T-cell (primary cell): Measurements from ENCODE around the gene DKC1. TPM values are rescaled to one million over a fixed set of nuclear protein-coding genes. Genes with fewer than 3 reads are reported as not detected.
A peak's percentile ranks its signal among the peaks of the same experiment; 100 is the strongest.

ENCODE experiments used
- ATAC-seq, 4 experiments: fragments of 200-7000 bp in 3 of 4; fragments of 150-1000 bp in 1 of 4; cut with Tn5 transposase; replicated peaks in 1 of 4; 1 replicate in 3 of 4; 2 replicates in 1 of 4; pipeline ENCODE4 v1.10.0; 2021; ENCODE audit warnings: moderate library complexity in 3 of 4, mild to moderate bottlenecking in 2 of 4, moderate number of reproducible peaks in 1 of 4
- CTCF ChIA-PET, 2 donors: fragments of 300-600 bp; sonication (Branson Sonifier 250); formaldehyde crosslinking; loops; one replicate each; lab custom pipeline; 2022; ENCODE audit warnings: antibody characterized with exemption in 2 of 2; lab: Charles Lee
- POLR2A ChIA-PET, 2 donors: fragments of 300-600 bp; sonication (Branson Sonifier 250); formaldehyde crosslinking; loops; one replicate each; lab custom pipeline; 2022; ENCODE audit warnings: antibody characterized with exemption in 2 of 2; lab: Charles Lee
- DNase-seq, 35 experiments: peaks; one replicate each; pipeline versions ENCODE4 v3.0.0 to v3.0.0-alpha.2; 2013 to 2023
- H3K27ac ChIP-seq: one replicate; pipeline ENCODE4 v1.5.1; 2013; ENCODE audit warnings: low read length
- H3K27me3 ChIP-seq, 2 experiments: replicated peaks in 1 of 2; 1 replicate in 1 of 2; 2 replicates in 1 of 2; pipeline versions ENCODE4 v1.6.1 to v1.7.0; 2013; ENCODE audit warnings: low read length in 1 of 2, mixed read lengths in 1 of 2; ENCODE audit not compliant: control insufficient read depth in 2 of 2, insufficient read depth in 2 of 2; ENCODE audit errors: extremely low read depth in 1 of 2
- H3K36me3 ChIP-seq, 2 donors: 1 replicate in 1 of 2; 2 replicates in 1 of 2; pipeline versions ENCODE4 v1.6.1 to v1.7.0; 2013; ENCODE audit warnings: low read length in 1 of 2; ENCODE audit not compliant: control insufficient read depth in 2 of 2, insufficient read depth in 1 of 2; ENCODE audit errors: extremely low read depth in 1 of 2
- H3K4me1 ChIP-seq, 2 experiments: 1 replicate in 1 of 2; 2 replicates in 1 of 2; pipeline versions ENCODE4 v1.6.1 to v1.7.0; 2013; ENCODE audit warnings: low read length in 2 of 2, mixed read lengths in 1 of 2; ENCODE audit not compliant: insufficient read depth in 2 of 2, control insufficient read depth in 1 of 2; ENCODE audit errors: extremely low read depth in 1 of 2
- H3K4me3 ChIP-seq, 2 donors: 1 replicate in 1 of 2; 2 replicates in 1 of 2; pipeline versions ENCODE4 v1.5.1 to v1.7.0; 2013; ENCODE audit warnings: mild to moderate bottlenecking in 2 of 2, low read length in 1 of 2, moderate library complexity in 1 of 2; ENCODE audit not compliant: control insufficient read depth in 1 of 2; ENCODE audit errors: extremely low read depth in 1 of 2
- H3K9me3 ChIP-seq: 2 replicates; pipeline ENCODE4 v1.7.0; 2013
- H3K27ac Mint-ChIP-seq, 2 donors: one replicate each; pipeline ENCODE4 v1.8.0; 2020 to 2021; ENCODE audit warnings: mild to moderate bottlenecking in 2 of 2, mixed read lengths in 2 of 2
- H3K27me3 Mint-ChIP-seq, 2 donors: one replicate each; pipeline ENCODE4 v1.8.0; 2021 to 2022; ENCODE audit warnings: mixed read lengths in 2 of 2
- H3K36me3 Mint-ChIP-seq: one replicate; pipeline ENCODE4 v1.8.0; 2021; ENCODE audit warnings: mixed read lengths
- H3K4me1 Mint-ChIP-seq, 3 donors: one replicate each; pipeline ENCODE4 v1.8.0; 2020 to 2022; ENCODE audit warnings: mixed read lengths in 3 of 3, mild to moderate bottlenecking in 1 of 3
- H3K4me3 Mint-ChIP-seq, 3 donors: one replicate each; pipeline ENCODE4 v1.8.0; 2020 to 2022; ENCODE audit warnings: mild to moderate bottlenecking in 3 of 3, mixed read lengths in 3 of 3, moderate library complexity in 3 of 3
- H3K9me3 Mint-ChIP-seq, 3 donors: one replicate each; pipeline ENCODE4 v1.8.0; 2020 to 2022; ENCODE audit warnings: mixed read lengths in 3 of 3
- WGBS: methylation state at CpG from one replicate; pipeline ENCODE4 v1.1.5; 2013; ENCODE audit warnings: missing lambda C conversion rate; ENCODE audit not compliant: insufficient coverage; 5-methylcytosine and 5-hydroxymethylcytosine counted together
- total RNA-seq, 35 experiments: library from RNA in 6 of 35; stranded (reverse) in 6 of 35; fragments of 120-200 nt in 1 of 35; gene quantifications; one replicate each; pipeline versions ENCODE4 v1.2.1 to v1.2.4 and lab custom pipeline; 2013 to 2026

The DKC1 gene
- total RNA-seq, 5 donors from 2014 or later (not counting 1 experiment from before 2014, with no cell fraction given) = 56.5 to 63.2 (median 58.5) TPM

- Mint-ChIP-seq H3K9me3 (no peaks in the 10 kb centered on the region), H3K27me3 (peaks cover 0 to 25% of the 10 kb centered on the region in 2 donors), H3K4me1 (peaks cover 68 to 98% (median 85%) of the 10 kb centered on the region in 3 donors), H3K27ac (peak overlapping the region; percentile 95 to 96), H3K36me3 (no peaks in the 10 kb centered on the region), H3K4me3 (peak overlapping the region; percentile 3 to 60 (median 59))
- peak overlapping the region; percentile 78 for H3K27ac ChIP-seq
- ChIA-PET POLR2A (interaction anchor here in 1 of 2 donors (0.5 kb wide), 1 partner anchor 44 kb away, joined by 4 read pairs; no protein-coding TSS in a partner anchor), CTCF (interaction anchor here (0.5 to 4.0 kb wide), 4 partner anchors 14 to 23 kb away, joined by 5 to 25 read pairs (median 12); partner anchors contain the start of gene GAB3 (in 1 of the 2))
- no peaks in the 10 kb centered on the region for H3K36me3 ChIP-seq
- peaks cover 15 to 69% of the 10 kb centered on the region in 2 experiments for H3K4me1 ChIP-seq
- H3K4me3 ChIP-seq = no peak overlapping the region
- no CpG with 5 or more reads among the region's 5 CpGs for whole genome bisulfite sequencing
- H3K27me3 ChIP-seq = no peaks in the 10 kb centered on the region
- ATAC-seq (no peak), DNase-seq (no peak)
- H3K9me3 ChIP-seq = no peaks in the 10 kb centered on the region
Measured at GRCh38 chrX:154732421-154733065, 30.1 kb upstream of the DKC1 start.

GRCh38 chrX:154733066-154733425 is 29.6 kb upstream of the DKC1 start:
- Histone ChIP-seq H3K4me3 (no peak overlapping the region), H3K4me1 (peaks cover 15 to 71% of the 10 kb centered on the region in 2 experiments), H3K27me3 (no peaks in the 10 kb centered on the region), H3K9me3 (no peaks in the 10 kb centered on the region), H3K27ac (peak overlapping the region; percentile 78), H3K36me3 (no peaks in the 10 kb centered on the region)
- ChIA-PET CTCF (interaction anchor here in 1 of 2 donors (2.9 to 4.0 kb wide), 2 partner anchors 15 to 16 kb away, joined by 17 to 25 read pairs; partner anchors contain the start of gene GAB3), POLR2A (no interaction called here)
- H3K27ac Mint-ChIP-seq = peak overlapping the region; percentile 95 to 96
- H3K4me3 Mint-ChIP-seq = peak overlapping the region in 2 of 3 donors; percentile 59 to 60
- ATAC-seq = no peak
- H3K4me1 Mint-ChIP-seq = peaks cover 72 to 96% (median 88%) of the 10 kb centered on the region in 3 donors
- no peak for DNase-seq
- no CpG with 5 or more reads among the region's 2 CpGs for WGBS
- H3K27me3 Mint-ChIP-seq = peaks cover 0 to 26% of the 10 kb centered on the region in 2 donors
- H3K36me3 Mint-ChIP-seq = no peaks in the 10 kb centered on the region
- H3K9me3 Mint-ChIP-seq = no peaks in the 10 kb centered on the region

- Histone ChIP-seq H3K27ac (peak overlapping the region; percentile 78), H3K27me3 (no peaks in the 10 kb centered on the region), H3K4me3 (peak overlapping the region in 1 of 2 donors; percentile 31), H3K4me1 (peaks cover 17 to 67% of the 10 kb centered on the region in 2 experiments), H3K36me3 (no peaks in the 10 kb centered on the region), H3K9me3 (no peaks in the 10 kb centered on the region)
- Mint-ChIP-seq H3K27me3 (peaks cover 0 to 26% of the 10 kb centered on the region in 2 donors), H3K4me1 (peaks cover 73 to 96% (median 89%) of the 10 kb centered on the region in 3 donors), H3K4me3 (peak overlapping the region; percentile 51 to 68 (median 59)), H3K9me3 (no peaks in the 10 kb centered on the region), H3K27ac (peak overlapping the region; percentile 95 to 96), H3K36me3 (no peaks in the 10 kb centered on the region)
- DNase-seq = peak in 16 of 35 experiments; percentile 4 to 60 (median 22)
- peak; percentile 73 to 81 (median 80) for ATAC-seq
- ChIA-PET CTCF (interaction anchor here in 1 of 2 donors (1.1 to 4.0 kb wide), 3 partner anchors 15 to 16 kb away, joined by 4 to 17 read pairs (median 6); partner anchors contain the start of gene GAB3), POLR2A (interaction anchor here in 1 of 2 donors (1.3 kb wide), 1 partner anchor 15 kb away, joined by 3 read pairs; no protein-coding TSS in a partner anchor)
- WGBS = 0% methylated on average over 4 of the region's 8 CpGs
Measured at GRCh38 chrX:154734061-154734781, 28.4 kb upstream of the DKC1 start.

DNA sequence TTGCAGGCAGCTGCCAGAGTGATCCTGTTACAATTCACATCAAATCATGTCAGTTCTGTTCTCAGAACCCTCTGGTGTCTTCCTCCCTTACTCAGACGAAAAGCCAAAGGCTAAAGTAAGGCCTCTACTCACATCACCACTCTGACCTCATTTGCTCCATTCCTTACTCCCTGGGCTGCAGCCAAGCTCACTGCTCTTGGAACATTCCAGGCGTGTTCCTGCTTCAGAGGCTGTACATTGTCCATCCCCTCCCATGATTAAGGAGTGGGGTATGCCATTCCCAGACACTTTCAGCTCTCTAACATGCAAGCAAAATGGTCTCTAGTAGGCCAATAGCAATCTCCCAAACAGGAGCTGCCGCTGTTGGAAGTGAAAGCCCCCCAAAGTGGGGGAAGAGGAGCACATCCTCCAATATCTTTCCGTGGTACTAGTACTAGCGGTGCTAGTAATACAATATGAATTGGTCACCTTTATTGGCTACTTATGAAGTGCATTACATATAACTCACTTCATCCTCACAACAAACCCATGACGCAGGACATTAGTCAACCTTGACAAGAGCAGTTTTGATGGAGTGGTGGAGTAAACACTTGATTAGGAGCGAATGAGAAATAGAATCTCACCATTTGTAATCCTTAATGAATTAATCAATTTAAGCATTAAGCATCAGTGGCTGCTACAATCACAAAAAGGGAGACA is 26.8 kb upstream of the DKC1 start:
- H3K27ac ChIP-seq = peak overlapping the region; percentile 78
- no peak overlapping the region for H3K4me3 ChIP-seq
- no peaks in the 10 kb centered on the region for H3K27me3 ChIP-seq
- Mint-ChIP-seq H3K4me1 (peaks cover 79 to 96% (median 86%) of the 10 kb centered on the region in 3 donors), H3K27me3 (peaks cover 0 to 26% of the 10 kb centered on the region in 2 donors), H3K9me3 (no peaks in the 10 kb centered on the region), H3K27ac (peak overlapping the region; percentile 95 to 96), H3K4me3 (peak overlapping the region in 2 of 3 donors; percentile 50 to 59), H3K36me3 (no peaks in the 10 kb centered on the region)
- ChIA-PET CTCF (no interaction called here), POLR2A (no interaction called here)
- WGBS = 67% methylated on average over 1 of the region's 7 CpGs
- H3K4me1 ChIP-seq = peaks cover 17 to 62% of the 10 kb centered on the region in 2 experiments
- no peak for ATAC-seq
- no peaks in the 10 kb centered on the region for H3K36me3 ChIP-seq
- H3K9me3 ChIP-seq = no peaks in the 10 kb centered on the region
- DNase-seq = no peak

DNA sequence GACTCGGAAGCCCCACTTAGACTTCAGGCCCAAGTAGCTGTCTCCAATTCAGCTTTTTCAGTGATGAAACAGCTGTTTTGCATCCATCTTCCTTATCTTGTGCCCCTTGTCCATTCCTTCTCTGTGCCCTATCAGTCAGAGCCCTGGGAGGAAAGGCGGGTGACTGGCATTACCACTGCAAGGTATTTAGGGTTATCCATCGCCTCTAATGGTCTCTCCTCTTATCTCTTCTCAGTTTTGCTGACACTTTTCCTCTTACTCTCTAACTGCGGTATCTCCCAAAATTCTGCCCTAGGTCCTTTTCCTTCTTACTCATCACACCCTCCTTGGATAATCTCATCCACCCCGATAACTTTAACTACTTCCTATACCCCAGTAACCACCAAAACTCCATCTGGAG is 25.5 kb upstream of the DKC1 start:
- peaks cover 5% of the 10 kb centered on the region for H3K36me3 Mint-ChIP-seq
- Histone ChIP-seq H3K4me3 (no peak overlapping the region), H3K4me1 (peaks cover 17 to 63% of the 10 kb centered on the region in 2 experiments), H3K9me3 (no peaks in the 10 kb centered on the region), H3K36me3 (no peaks in the 10 kb centered on the region), H3K27ac (peak overlapping the region; percentile 78), H3K27me3 (no peaks in the 10 kb centered on the region)
- no peaks in the 10 kb centered on the region for H3K9me3 Mint-ChIP-seq
- peaks cover 70 to 91% (median 77%) of the 10 kb centered on the region in 3 donors for H3K4me1 Mint-ChIP-seq
- WGBS = no CpG with 5 or more reads among the region's 5 CpGs
- ChIA-PET POLR2A (no interaction called here), CTCF (interaction anchor here in 1 of 2 donors (1.2 to 1.6 kb wide), 2 partner anchors 9 to 19 kb away, joined by 4 to 5 read pairs; no protein-coding TSS in a partner anchor)
- ATAC-seq (no peak), DNase-seq (no peak)
- H3K4me3 Mint-ChIP-seq = peak overlapping the region in 1 of 3 donors; percentile 41
- H3K27ac Mint-ChIP-seq = peak overlapping the region; percentile 62 to 96
- H3K27me3 Mint-ChIP-seq = peaks cover 0 to 23% of the 10 kb centered on the region in 2 donors
